Stromal cell of bone marrow (primary cell): ENCODE results near the gene CLNK.

ENCODE experiments used
- DNase-seq: peaks from one replicate; pipeline ENCODE4 v3.0.0-alpha.2; 2012; ENCODE audit warnings: low read depth

CLNK gene

DNA sequence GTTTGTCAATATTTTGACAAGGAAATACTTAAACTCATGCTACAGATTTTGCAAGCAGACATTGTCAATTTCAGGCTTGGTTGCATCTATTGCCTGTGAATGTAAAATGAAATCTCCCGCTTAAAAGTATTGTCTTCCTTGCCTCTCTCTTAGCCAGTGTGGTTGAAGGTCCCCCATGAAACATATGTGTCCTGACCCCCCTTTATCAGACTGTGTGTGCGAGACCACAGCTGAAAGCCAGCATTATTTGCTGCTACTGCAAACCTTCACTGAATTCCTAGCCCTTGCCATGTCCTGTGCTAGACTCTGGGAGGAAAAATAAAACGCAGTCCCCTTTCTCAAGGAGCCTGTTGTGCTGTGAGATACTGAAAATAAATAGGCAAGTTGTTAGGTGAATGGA lies 16.6 kb upstream of the CLNK start:
- DNase-seq: no peak

DNA sequence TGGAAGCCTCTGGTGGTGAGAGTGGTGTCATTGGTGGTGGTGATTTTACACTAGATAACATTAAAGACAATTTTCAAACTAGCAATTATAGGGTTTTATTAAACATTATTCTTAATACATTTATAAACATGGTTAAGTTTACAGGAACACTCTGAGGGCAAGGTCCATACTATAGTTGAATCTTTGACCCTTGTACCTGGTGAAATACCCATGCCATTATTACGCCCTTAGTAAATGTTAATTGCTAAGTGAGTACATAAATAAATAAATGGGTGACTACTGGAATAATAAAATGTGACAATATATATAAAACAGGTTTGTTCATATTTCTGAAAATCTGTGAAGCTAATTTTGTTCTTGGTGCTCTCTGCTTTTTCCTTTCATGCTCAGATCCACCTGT lies 13.6 kb upstream of the CLNK start:
- DNase-seq: no peak

DNA sequence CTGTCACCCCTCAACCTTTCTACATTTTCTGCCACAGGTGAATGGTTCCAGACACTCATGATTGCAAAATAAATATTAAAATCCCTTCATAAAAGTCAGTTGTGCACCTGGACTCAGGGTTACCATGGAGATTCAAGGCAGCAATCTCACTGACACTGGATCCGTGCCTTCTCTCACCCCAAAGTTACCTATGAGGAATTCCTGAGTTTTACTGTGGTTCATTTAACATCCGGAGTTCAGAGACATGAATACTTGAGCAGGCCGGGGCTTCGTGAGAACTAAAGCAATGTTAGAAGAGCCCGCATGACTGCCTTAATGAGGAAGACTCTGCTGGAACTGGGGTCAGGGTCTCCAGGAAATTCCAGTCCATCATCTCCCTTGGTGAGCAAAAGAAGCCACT lies 12.5 kb upstream of the CLNK start:
- DNase-seq: no peak

DNA sequence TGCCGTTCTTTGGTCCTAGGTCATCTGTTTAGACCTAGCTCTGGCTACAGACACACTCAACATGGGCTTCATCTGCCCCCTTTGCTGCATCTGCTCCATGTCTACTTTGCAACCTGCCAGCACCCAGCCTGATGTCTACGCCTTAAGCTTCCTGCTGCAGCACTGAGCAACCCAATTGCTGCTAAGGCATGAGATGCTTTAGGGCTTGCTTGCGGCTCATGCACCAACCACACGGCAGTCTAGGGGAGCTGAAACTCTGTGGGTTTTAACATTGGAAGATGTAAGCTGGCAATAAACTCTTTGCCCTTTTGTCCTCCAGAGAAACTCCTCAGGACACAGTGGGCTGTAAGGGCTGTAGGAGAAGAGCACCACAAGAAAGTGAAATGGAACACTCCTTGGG lies 11.7 kb upstream of the CLNK start:
- DNase-seq: no peak

DNA sequence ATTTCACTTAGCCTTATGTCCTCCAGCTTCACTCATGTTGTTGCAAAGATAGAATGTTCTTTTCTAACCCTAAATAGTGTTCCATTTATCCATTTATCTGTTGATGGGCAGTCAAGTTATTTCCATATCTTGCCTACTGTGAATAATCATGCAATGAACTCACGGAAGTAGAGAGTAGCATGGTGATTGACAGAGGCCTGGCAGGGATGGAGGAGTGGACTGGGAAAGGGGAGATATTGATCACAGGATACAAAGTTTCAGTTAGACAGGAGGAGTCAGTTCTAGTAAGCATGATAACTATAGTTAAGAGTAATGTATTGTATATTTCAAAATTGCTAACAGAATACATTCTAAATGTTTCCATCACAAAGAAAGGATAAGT lies 10.3 kb upstream of the CLNK start:
- DNase-seq: no peak

DNA sequence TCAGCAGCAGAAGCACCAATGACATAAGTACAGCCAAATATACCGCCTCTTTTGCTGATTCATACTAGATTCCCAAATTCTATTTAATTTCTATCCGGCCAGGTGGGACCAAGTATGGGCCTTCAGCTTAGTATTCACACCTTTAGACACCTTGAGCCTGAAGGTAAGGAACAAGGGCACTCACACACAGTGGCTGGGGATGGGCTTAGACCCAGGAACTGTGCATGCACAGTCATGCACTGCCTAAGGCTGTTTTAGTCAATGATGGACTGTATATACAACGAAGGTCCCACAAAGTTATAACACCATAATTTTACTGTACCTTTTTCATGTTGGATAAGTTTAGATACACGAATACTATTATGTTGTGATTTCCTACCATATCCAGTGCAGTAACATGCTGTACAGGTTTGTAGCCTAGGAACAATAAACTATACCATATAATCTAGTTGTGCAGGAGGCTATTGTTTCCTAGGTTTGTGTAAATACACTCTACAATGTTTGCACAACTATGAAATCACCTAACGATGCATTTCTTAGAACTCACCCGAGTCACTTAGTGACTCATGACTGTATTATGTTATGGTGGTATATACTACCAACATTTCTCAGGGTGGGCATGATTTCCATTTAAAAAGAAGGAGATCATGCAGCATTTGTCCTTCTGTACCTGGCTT lies 9.7 kb upstream of the CLNK start:
- DNase-seq: no peak

DNA sequence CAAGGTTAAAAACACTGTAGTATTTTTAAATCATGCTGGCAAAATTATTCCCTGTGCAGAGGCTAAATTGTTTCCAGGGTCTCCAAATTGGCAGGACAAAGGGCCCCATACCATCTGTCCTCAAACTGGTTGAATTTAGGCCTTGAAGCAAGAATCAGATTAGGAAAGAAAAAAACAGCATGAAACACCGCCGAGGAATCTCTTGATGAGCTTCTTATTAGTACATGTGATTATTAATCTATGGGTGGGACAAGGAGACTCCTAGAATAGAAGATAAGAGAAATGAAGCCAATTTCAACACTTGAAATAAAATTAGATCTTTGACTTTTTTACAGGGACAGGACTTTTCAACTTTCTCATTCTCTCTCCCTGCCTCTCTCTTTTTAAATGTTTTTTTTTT lies 7.1 kb upstream of the CLNK start:
- DNase-seq: no peak

DNA sequence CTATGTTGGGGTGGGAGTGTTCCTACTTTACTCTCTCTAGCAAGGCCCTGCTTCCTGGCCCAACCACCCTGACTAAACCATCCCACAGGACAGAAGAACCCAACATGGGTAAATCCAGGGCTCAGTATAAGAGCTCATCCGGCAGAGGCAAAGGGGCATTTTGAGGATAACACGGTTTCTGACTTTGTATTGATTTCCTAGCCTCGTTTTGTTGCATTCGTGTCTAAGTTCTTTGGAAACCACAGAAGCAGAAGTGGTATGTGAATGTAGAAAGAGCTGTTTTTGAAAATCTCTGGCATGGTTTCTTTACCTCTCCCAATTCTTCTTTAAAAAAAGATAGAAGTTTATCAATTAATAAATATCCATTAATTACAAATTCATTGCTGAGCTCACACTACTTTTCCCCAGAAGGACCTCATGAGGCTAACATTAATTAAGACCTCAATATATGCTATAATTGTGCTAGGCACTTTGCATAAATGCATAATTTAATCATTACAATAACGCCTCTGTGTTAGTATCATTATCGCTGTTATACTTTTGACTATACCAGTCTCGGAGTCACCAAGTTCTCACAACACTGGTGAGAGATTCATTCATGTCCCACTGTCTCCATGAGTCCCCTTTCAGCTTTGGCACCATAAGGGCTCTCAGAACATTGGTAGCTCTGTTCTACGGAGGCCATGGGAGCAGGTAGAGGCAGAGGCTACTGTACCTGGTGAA lies 5.8 kb upstream of the CLNK start:
- no peak for DNase-seq

DNA sequence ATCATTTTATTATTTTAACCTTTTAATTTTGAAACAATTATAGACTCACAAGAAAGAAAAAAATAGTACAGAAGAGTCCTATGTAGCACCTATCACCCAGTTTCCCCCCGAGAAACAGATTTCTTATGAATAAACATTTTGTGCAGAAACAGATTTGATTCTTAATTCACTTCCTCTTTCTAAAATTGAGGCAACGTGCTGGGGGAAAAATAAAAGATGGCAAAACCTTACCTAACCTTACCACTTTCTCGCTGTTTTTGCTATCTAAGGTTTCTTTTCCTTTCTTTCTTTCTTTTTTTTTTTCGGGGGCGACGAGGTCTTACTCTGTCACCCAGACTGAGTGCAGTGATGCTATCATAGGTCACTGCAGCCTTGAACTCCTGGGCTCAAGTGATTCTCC lies 4.3 kb upstream of the CLNK start:
- DNase-seq: no peak

DNA sequence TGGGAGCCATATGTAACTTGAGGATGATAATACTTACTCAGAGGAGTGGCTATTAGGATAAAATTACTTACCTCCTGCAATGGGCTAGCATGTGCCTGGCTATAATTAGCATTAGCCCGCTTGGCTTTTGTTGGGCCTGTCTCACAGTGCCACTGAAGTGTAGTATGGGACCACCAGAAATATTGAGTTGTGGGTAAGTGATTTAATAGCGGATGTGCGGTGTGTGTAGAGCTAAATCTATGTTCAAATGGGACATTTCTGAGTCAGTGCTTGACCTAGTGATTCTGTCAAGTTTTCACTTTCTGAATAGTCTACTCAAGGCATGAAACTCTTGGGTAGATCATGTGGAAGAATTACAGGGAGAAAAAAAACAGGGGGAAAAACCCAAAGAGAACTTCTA lies 3.5 kb upstream of the CLNK start:
- DNase-seq: no peak

DNA sequence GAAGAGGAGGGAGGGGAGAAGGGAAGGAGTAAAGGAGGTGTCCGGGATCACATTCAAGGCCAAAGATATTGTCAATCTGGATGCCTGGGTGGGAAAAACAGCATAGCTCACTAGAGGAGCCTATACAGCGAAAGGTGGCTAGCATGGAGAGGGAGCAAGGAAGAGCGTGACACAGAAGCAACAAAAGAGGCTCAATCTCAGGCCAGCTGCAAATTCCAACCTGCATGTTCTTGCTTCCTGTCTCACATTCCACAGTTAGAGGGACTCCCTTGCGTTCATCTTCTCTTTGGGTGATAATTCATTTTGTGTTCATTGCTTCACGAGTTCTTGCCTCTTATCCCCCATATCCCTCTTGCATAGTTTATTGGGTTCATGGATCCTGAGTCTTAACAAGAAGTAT lies 3.0 kb upstream of the CLNK start:
- DNase-seq: no peak

DNA sequence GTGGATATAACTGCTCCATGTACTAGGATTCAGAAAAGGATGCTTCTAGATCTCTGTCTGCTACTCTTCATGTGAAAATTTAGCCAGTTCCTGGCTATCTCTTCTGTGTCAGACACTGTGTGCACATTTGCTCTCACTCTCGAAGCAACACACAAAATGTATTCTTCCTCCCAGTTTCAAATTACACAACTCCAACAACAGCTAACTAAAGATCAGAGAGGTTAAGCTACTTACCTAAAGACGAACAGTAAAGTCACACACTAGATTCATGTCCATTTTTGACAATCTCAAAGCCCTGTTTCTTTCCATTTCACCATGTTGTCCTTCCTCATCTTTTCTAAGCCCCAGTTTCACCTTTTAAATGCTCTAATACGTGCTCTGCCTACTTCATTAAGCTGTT lies 2.2 kb downstream of the CLNK start:
- DNase-seq: no peak

DNA sequence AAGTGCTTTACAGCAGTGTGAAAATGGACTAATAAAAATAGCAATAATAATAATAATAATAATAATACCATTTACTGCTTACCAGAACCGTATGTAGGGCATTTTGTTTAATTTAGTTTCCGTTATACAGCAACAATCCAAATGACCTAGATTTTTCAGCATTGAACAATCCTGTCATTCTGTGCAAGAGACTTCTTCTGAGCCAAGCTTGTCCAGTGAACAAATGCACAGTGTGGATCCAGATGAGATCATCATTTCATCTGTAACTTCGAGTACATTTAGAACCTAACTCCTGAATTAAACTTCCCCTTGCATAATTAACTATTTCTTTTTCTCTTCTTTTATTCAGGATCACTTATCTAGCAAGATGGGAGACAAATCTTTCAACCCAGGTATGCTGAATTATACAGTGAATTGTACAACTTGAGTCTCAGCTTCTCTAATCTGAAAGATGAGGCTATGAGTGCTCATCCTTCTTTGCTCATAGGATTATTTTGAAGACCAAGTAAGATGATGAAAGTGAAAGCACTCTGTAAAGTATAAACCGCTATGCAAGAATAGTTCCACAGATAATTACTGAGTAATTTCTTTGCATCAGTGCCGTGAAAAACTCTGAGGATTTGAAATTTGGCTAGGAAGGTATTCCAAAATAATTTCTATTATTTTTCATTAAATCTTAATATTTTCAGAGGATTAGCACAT lies 6.6 kb downstream of the CLNK start:
- no peak for DNase-seq

DNA sequence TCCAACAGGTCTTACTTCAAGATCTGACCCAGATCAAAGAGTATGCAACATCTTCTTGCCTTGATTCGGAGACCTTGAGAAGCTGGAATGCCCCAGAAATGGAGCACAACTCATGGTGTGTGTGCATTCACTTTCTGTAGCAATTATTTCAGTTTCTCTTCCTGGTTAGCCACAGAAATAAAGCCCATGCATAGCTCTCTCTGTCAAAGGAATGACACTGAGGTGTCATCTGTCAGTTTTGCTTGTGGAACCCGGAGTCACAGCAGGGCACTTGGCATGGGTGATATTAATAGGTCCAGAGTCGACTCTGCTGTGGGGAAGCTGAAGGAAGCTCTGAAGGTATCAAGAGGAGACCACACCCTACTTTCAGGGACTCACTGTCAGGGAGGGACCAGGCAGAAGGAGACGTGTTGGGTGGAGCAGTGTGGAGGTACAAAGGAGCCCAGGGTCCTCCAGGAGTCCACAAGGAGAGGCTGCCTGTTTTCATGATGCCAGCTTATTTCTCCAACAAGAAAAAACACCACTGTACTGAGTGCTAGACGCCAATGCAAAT lies 10.7 kb downstream of the CLNK start:
- no peak for DNase-seq

DNA sequence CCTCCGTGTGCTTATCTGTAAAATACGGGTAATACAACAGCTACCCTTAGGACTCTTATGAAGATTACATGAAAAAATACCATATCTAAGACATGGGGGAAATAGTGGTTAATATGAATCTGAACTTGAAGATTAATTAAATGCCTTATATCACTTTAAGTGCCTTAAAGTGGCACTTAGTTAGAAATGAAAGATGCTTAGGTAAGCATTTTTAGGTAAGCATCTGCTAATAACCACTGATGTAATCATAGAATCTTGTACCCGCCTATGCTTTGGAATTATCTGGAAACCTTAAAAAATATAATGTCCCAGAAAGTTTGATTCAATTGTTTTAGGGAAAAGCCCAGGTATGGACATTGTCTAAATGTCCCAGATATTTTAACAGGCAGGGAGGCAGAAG lies 12.2 kb downstream of the CLNK start:
- DNase-seq: no peak

DNA sequence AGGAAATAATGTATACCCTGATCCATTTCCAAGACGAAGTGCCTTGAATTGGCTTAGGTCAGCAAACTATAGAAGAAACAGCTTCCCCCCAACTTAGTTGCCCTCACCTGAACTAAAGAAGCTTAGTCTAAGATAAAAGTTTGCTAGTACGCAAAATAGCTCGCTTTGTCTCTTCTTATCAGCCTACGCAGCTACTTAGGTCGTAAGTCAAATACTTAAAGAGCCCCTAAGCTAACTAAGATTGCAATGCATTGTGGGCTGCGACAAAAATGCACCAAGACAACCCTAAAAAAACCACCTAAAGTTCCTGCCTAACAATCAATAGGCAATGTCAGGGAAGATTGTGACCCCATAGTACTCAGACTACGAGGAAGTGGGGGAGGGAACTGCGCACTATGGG lies 12.8 kb downstream of the CLNK start:
- no peak for DNase-seq

DNA sequence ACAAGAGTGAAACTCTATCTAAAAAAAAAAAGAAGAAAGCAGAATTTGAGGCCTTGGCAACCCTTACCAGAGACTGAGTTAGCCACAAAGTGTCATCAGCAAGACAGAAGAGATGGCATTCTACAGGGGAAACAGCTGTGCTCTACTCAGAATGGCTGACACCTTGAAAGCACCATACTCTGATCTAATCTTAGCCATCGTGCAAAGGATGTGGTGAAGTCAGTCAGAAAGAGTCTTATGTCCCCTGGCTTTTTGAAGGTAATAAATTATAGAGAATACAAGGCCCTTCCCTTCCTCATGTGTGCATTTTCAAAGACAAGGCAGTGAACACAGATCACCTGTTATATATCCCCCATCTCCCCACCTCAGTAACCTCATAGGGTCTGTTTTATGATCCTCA lies 13.2 kb downstream of the CLNK start:
- DNase-seq: no peak

DNA sequence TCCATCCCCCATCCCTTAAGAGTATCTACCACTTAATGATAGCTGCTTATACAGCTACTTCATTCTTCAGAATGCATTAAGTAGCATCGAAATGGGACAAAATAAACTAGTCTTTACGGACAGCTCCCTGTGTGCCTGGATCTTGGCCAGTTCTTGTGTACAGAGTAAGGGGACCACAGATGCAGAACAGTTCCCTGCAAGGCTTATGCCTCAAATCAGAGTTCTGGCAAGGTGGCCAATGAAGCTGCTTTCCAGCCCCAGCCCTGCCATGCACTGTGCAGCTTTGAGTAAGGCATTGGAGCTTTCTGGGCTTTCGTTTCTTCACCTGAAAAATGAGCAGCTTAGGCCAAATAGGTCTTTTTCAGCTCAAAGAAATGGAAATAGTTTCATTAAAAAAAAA lies 14.2 kb downstream of the CLNK start:
- no peak for DNase-seq

DNA sequence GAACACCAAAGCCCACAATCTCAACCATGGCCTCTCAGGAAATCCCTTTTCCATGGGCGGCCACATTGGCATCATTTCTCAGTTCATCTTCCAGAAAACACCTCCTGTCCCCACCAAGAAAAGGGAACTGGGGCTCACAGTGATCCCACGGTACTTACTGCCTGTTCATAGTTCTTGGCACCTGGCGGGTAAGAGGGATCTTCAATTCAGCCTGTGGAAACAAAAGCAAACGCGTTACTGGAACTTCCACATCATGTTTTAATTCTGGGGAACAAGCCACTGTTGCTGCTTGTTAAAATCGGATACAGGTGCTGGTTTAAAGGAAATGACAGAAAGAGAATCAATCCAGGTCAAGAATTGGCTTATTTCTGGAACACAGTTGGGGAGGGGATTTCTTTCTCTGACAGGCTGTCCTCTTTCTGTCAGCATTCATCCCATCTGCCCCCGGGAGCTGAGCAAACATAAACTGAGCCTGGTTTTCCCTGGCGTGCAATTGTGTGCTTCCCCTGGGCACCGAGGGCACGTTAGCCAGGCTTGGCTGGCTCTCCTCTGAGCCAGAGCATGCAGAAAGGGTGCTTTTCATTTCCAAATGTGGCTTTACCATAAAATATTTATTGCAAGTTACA lies 16.8 kb downstream of the CLNK start:
- no peak for DNase-seq

DNA sequence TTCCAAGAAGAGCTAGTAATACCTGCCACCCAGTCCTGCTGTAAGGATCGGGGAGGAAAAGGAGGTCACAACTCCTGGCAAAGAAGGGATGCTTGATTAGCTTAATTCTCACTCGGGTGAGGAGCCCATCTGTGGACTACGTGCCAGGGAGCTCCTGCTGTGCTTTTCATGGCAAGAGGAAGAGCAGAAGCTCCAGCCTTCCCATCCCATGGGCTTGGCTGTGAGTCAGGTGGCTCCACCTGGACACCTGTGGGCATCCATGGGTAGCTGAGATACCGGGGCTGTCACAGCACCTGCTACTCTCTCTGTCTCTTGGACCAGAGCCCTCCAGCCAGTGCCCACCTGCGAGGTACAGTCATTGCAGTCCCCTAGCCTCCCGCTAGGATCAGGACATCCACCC lies 18.0 kb downstream of the CLNK start:
- no peak for DNase-seq

DNA sequence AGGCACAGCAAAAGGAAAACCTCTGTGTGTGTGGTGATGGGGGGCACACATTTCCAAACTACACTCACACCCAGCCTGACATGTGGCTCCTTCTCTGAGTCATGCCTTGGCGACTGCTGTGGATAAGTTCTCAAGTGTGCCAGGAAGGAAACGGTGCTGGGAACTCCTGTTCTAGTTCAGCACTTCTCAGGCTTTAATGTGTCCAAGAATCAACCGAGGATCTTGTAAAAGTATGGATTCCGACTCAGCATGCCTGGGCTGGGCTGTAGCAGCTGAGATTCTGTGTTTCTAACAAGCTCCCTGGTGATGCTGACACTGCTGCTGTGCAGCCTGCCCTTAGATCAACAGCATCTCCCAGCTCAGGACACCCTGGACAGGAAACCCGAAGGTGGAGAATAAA lies 20.2 kb downstream of the CLNK start:
- DNase-seq: peak; percentile 93

DNA sequence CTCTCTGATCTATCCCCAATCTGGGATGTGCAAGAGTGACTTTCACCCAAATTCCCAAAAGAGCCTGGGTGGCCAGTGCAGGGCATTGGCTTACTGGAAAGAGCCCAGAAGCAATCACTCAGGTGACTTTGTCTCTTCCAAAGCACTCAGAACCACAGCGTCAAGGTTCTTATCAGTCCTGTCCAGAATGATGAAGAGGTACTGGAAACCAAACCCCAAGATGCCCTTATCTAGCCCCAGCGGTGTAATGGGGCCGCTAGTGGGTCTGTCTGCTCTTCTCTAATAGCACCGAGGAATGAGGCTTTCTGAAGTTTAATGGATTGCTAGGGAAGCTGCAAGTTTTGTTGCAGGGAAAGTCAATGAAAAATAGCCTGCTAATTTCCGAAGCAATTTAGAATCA lies 21.6 kb downstream of the CLNK start:
- DNase-seq: no peak

DNA sequence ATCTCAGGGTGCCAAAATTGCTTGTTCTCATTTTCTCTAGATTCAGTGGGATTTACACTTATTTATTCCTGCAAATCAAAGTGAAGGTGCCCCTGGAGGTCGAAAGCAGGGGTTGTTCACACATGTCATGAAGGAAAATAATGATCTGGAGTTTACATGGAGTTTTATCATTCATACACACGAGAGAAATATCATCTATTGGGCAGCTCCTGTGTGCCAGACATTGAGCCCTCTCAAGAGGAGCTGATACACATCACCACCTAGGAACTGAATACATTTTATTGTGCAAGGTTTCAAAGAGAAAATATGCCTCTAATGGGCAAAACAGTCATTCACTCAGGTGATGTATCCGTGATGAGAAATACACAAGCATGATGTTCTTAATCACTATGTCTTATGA lies 23.5 kb downstream of the CLNK start:
- no peak for DNase-seq
